H1 (cell line): ENCODE results near the gene COIL. TPM values are rescaled to one million over a fixed set of nuclear protein-coding genes. Genes with fewer than 3 reads are reported as not detected.
A peak's percentile ranks its signal among the peaks of the same experiment; 100 is the strongest.

Experiments
- BCL11A ChIP-seq, 2 experiments: IDR thresholded peaks; one replicate each; pipeline ENCODE4 v1.6.1; 2011; ENCODE audit warnings: low read depth in 2 of 2, low read length in 2 of 2, mild to moderate bottlenecking in 2 of 2
- CEBPB ChIP-seq: IDR thresholded peaks from 2 replicates; pipeline ENCODE4 v1.6.1; 2012; ENCODE audit warnings: low read depth, low read length
- CREB1 ChIP-seq: IDR thresholded peaks from 2 replicates; pipeline ENCODE4 v1.6.1; 2012; ENCODE audit warnings: inconsistent platforms
- HDAC2 ChIP-seq, 2 experiments: fragments of 300-600 bp in 1 of 2; sonication (generic) in 1 of 2; IDR thresholded peaks; 2 replicates each; pipeline ENCODE4 v1.6.1; 2011 to 2012; ENCODE audit warnings: low read depth in 2 of 2, low read length in 2 of 2, mild to moderate bottlenecking in 2 of 2, moderate library complexity in 2 of 2, borderline replicate concordance in 1 of 2, inconsistent platforms in 1 of 2
- JUN ChIP-seq: IDR thresholded peaks from 2 replicates; pipeline ENCODE4 v1.6.1; 2011; ENCODE audit warnings: low read depth, mild to moderate bottlenecking, improper control_type of control experiment, low read length
- JUND ChIP-seq: IDR thresholded peaks from 2 replicates; pipeline ENCODE4 v1.6.1; 2011; ENCODE audit warnings: mild to moderate bottlenecking, improper control_type of control experiment, low read length
- KDM1A ChIP-seq: fragments of 200-600, 300-600 bp; sonication (generic); IDR thresholded peaks from 2 replicates; pipeline ENCODE4 v1.7.1; 2016; ENCODE audit warnings: mild to moderate bottlenecking, low read length, borderline replicate concordance
- POU5F1 ChIP-seq: IDR thresholded peaks from 2 replicates; pipeline ENCODE4 v1.6.1; 2011; ENCODE audit warnings: low read depth, mild to moderate bottlenecking, low read length, moderate library complexity
- RFX5 ChIP-seq: IDR thresholded peaks from 2 replicates; pipeline ENCODE4 v1.6.1; 2011; ENCODE audit warnings: low read depth, low read length, improper control_type of control experiment, borderline replicate concordance
- SRF ChIP-seq: IDR thresholded peaks from 2 replicates; pipeline ENCODE4 v1.6.1; 2011; ENCODE audit warnings: mild to moderate bottlenecking, low read depth, low read length, moderate library complexity
- polyA plus RNA-seq, 7 experiments: library from polyadenylated mRNA; depleted of rRNA in 3 of 7; stranded (reverse) in 5 of 7; unstranded in 2 of 7; fragments of >200 nt in 5 of 7; fragments of 200-250 nt in 2 of 7; gene quantifications; 1 replicate in 5 of 7; 2 replicates in 1 of 7; 4 replicates in 1 of 7; pipeline versions ENCODE4 v1.2.1 to v1.2.3, GENCODE V29; 2011 to 2013; ENCODE audit warnings: missing spikeins in 2 of 7, mixed read lengths in 2 of 7
- total RNA-seq: library from RNA; stranded (reverse); fragmentation: NEBNext Ultra II Directional; extraction: Animal tissue kit (Norgen Biotek cat#: 25700); gene quantifications from 2 replicates; pipeline ENCODE4 v1.2.1, GENCODE V29; 2021
- TF ChIP-seq, protein P1 (sequence below): fragments of 300-600 bp; sonication (generic); IDR thresholded peaks from 2 replicates; pipeline ENCODE4 v1.7.1; 2012; ENCODE audit warnings: low read length, moderate library complexity, mild to moderate bottlenecking, inconsistent platforms; ENCODE audit not compliant: insufficient replicate concordance

COIL gene
- total and polyA plus RNA-seq, 2 of the 8 experiments (the other 6 are each of a cell fraction or from before 2014, with no cell fraction given): 5.2 to 23.6 TPM

DNA sequence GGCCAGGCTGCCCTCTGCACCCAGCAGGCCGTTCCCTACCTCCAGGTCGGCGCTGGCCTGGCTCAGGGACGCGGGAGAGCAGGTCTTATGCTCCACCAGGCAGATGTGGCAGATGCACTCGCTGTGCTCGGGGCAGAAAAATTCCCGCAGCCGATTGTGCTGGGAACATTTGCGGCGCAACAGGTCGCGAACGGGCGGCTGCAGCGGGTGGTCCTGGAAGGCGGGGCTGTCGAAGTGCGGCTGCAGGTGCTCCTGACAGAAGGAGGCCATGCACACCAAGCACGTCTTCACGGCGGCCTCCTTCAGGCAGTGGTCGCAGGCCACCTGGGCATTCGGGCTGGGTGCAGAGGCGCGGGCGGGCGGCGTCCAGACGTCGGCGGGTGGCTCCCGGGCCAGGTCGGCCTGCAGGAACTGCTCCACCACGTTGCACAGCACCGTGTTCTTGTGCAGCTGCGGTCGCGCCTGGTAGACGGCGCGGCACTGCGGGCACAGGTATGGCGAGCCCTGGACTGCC, 47.4 kb downstream of the COIL start (continued):
- TF ChIP-seq HDAC2 (IDR thresholded peaks at IDR 0.05; ENCODE audit: borderline replicate concordance in 1 of 2, low read depth in 2 of 2, low read length in 2 of 2): peak in 1 of 2 experiments; percentile 53; a peak in 1 of 4 replicates
- TF ChIP-seq BCL11A (IDR thresholded peaks at IDR 0.05; ENCODE audit: low read depth in 2 of 2, low read length in 2 of 2): no peak
- no peak for TF ChIP-seq JUND
- no peak for TF ChIP-seq JUN
- TF ChIP-seq CREB1: no peak
- no peak for TF ChIP-seq RFX5
- TF ChIP-seq, protein P1, sequence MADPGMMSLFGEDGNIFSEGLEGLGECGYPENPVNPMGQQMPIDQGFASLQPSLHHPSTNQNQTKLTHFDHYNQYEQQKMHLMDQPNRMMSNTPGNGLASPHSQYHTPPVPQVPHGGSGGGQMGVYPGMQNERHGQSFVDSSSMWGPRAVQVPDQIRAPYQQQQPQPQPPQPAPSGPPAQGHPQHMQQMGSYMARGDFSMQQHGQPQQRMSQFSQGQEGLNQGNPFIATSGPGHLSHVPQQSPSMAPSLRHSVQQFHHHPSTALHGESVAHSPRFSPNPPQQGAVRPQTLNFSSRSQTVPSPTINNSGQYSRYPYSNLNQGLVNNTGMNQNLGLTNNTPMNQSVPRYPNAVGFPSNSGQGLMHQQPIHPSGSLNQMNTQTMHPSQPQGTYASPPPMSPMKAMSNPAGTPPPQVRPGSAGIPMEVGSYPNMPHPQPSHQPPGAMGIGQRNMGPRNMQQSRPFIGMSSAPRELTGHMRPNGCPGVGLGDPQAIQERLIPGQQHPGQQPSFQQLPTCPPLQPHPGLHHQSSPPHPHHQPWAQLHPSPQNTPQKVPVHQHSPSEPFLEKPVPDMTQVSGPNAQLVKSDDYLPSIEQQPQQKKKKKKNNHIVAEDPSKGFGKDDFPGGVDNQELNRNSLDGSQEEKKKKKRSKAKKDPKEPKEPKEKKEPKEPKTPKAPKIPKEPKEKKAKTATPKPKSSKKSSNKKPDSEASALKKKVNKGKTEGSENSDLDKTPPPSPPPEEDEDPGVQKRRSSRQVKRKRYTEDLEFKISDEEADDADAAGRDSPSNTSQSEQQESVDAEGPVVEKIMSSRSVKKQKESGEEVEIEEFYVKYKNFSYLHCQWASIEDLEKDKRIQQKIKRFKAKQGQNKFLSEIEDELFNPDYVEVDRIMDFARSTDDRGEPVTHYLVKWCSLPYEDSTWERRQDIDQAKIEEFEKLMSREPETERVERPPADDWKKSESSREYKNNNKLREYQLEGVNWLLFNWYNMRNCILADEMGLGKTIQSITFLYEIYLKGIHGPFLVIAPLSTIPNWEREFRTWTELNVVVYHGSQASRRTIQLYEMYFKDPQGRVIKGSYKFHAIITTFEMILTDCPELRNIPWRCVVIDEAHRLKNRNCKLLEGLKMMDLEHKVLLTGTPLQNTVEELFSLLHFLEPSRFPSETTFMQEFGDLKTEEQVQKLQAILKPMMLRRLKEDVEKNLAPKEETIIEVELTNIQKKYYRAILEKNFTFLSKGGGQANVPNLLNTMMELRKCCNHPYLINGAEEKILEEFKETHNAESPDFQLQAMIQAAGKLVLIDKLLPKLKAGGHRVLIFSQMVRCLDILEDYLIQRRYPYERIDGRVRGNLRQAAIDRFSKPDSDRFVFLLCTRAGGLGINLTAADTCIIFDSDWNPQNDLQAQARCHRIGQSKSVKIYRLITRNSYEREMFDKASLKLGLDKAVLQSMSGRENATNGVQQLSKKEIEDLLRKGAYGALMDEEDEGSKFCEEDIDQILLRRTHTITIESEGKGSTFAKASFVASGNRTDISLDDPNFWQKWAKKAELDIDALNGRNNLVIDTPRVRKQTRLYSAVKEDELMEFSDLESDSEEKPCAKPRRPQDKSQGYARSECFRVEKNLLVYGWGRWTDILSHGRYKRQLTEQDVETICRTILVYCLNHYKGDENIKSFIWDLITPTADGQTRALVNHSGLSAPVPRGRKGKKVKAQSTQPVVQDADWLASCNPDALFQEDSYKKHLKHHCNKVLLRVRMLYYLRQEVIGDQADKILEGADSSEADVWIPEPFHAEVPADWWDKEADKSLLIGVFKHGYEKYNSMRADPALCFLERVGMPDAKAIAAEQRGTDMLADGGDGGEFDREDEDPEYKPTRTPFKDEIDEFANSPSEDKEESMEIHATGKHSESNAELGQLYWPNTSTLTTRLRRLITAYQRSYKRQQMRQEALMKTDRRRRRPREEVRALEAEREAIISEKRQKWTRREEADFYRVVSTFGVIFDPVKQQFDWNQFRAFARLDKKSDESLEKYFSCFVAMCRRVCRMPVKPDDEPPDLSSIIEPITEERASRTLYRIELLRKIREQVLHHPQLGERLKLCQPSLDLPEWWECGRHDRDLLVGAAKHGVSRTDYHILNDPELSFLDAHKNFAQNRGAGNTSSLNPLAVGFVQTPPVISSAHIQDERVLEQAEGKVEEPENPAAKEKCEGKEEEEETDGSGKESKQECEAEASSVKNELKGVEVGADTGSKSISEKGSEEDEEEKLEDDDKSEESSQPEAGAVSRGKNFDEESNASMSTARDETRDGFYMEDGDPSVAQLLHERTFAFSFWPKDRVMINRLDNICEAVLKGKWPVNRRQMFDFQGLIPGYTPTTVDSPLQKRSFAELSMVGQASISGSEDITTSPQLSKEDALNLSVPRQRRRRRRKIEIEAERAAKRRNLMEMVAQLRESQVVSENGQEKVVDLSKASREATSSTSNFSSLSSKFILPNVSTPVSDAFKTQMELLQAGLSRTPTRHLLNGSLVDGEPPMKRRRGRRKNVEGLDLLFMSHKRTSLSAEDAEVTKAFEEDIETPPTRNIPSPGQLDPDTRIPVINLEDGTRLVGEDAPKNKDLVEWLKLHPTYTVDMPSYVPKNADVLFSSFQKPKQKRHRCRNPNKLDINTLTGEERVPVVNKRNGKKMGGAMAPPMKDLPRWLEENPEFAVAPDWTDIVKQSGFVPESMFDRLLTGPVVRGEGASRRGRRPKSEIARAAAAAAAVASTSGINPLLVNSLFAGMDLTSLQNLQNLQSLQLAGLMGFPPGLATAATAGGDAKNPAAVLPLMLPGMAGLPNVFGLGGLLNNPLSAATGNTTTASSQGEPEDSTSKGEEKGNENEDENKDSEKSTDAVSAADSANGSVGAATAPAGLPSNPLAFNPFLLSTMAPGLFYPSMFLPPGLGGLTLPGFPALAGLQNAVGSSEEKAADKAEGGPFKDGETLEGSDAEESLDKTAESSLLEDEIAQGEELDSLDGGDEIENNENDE: no peak
- TF ChIP-seq POU5F1: no peak
- TF ChIP-seq SRF: no peak
- TF ChIP-seq KDM1A: no peak
- no peak for TF ChIP-seq CEBPB
